ENCODE measurements around the gene SYNJ1.
"Not testable (repeated sequence)": the region's sequence is repeated elsewhere in the genome, so short reads cannot be mapped to it uniquely, and the experiment has no call there.

The SYNJ1 gene

DNA sequence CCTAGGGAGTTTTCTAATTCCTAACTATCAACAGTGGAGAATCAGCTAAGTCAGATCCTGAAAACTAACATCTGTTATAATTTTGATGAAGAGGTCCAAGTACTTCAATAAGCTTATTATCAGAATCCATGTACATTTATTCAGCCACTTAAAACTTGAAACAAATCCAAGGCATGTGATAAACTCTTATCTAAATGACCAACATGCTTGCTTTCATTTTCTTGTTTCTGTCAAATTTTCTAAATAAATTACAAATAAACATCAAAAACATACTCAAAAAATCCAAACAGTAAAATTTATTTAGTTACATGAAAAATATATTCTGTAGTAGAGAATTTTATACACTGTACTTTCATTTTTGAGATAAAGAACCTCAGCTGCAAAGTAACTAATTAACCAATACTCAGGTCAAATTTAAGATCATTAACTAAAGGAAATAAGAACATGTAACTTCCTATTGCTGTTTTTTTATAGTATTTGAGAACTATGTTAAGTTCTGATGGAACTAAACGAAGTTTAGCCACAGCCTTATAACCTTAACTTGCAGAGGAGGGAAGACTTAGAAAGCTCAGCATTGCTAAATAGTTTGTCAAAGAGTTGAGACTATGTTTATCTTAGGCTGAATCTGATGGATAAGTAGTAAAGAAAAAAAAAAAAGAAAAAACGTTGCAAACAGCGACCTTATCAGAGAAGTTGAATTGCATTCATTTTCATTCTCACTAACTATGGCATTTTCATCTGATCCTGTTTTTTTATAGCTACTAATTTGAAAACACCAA is 44.9 kb downstream of the SYNJ1 start:
- DNase-seq: no peak

DNA sequence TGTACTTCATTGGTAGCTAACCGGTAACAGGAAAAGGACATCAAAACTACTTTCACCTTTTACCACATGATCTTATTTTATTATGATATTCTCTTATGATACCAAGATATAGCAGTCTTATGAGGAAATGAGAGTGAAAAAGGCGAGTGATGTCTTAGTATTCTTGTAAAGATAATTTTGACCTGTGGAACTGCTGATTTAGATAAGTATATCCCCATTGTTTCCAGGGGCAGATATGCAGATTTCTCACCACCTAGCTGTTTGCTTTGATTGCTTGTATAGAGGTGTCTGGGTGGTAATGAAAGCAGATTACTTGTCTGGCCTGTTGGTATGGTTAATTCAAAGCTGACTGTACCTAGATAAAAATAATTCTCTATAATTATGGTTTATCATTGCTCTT is 53.1 kb downstream of the SYNJ1 start:
- DNase-seq: no peak

- DNase-seq: no peak
These were observed 53.8 kb downstream of the SYNJ1 start for GRCh38 chr21:32674038-32674437.

DNA sequence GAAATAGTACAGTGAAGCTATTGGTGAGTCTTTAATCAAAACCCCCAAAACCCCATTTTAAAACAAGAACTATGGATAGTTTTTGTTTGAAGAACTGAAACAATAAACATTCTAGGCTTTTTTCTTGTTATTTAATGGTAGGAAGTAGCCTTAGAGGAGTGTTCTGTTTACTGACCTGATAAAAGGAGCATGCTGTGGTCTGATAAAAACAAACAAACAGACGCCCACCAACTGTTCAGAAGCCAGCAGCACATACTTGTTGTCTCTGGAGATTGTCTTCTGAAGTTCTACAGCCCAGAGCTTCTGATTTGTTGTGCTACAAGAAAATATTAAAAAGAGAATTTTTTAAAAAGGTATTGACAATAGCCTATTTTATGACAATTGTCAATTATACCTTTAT is 61.6 kb downstream of the SYNJ1 start:
- no peak for DNase-seq

DNA sequence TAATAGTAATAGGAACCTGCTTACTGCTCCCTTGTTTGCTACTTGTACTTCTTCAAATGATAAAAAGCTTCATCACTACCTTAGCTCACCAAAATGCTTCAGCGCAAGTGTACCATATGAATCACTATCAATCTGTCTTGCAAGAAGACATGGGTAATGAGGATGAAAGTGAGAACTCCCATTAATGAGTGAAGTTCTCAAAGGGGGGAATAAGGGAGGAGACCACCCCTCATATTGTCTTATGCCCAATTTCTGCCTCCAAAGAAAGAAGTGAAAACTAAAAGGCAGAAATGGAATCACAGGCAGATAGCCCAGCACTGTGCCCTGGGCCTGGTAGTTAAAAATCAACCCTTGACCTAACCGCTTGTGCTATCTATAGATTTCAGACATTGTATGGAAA is 63.7 kb downstream of the SYNJ1 start:
- DNase-seq: not testable (repeated sequence)

GRCh38 chr21:32661981-32662380 is 65.8 kb downstream of the SYNJ1 start:
- not testable (repeated sequence) for DNase-seq

DNA sequence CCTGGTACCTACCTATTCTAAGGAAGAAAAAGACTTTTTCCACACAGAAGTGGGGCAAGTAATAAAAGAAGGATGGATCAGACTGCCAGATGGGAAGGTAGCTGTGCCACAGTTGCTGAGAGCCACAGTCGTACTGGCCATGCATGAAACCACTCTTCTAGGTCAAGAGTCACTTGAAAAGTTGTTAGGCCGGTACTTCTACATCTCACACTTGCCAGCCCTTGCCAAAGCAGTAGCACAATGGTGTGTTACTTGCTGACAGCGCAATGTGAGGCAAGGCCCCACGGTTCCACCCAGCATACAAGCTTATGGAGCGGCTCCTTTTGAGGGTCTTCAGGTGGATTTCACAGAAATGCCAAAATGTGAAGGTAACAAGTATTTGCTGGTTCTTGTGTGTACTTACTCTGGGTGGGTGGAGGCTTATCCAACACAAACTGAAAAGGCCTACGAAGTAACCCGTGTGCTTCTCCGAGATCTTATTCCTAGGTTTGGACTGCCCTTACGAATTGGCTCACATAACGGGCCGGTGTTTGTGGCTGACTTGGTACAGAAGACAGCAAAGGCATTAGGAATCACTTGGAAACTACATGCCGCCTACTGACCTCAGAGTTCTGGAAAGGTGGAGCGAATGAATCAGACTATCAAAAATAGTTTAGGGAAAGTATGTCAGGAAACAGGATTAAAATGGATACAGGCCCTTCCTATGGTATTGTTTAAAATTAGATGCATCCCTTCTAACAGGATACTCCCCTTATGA is 66.6 kb downstream of the SYNJ1 start:
- not testable (repeated sequence) for DNase-seq

GRCh38 chr21:32658524-32658923 is 69.3 kb downstream of the SYNJ1 start:
- DNase-seq: no peak

DNA sequence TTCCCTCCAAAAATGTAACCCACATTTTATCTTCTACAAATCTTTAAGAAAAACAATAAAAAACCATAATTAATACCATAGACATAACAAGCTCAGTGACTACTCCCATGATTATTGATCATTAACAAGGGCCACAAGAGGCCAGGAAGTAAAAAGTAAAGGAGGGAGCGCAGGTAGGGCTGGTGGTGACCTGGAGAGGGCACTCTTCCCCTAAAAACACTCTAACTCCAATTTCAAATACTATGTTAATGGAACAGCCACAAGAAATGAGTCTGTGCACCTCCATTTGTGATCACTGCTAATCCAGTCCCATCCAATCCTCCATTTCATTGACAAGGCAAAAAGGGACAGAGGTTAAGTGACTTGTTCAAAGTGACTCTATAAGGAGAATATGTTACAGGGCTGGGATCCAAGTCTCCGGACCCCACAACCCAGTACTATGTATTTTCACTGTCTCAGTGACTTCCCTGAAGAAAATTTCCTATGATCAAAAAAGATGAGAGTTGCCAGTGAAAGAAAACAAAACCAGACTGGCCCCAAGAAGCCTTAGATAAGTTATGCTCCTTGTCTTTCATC is 74.4 kb downstream of the SYNJ1 start:
- no peak for DNase-seq

DNA sequence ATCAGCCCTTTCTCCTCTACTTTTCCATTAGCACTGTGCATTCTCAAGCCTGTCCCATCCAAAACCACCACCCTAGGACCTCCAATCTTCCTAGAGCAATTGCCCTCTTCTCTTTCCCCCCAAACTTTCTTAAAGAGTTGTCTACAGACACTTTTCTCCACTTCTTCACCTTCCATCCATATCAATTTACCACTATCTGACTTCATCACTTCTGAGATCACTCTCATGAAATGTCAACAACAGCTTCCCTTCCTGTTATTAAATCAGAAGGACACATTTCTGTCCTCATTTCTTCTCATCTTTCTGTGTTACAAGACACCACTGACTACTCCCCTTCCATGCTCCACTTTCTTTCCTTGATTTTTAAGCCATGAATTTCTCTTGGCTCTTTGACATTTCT is 79.6 kb downstream of the SYNJ1 start:
- DNase-seq: no peak

DNA sequence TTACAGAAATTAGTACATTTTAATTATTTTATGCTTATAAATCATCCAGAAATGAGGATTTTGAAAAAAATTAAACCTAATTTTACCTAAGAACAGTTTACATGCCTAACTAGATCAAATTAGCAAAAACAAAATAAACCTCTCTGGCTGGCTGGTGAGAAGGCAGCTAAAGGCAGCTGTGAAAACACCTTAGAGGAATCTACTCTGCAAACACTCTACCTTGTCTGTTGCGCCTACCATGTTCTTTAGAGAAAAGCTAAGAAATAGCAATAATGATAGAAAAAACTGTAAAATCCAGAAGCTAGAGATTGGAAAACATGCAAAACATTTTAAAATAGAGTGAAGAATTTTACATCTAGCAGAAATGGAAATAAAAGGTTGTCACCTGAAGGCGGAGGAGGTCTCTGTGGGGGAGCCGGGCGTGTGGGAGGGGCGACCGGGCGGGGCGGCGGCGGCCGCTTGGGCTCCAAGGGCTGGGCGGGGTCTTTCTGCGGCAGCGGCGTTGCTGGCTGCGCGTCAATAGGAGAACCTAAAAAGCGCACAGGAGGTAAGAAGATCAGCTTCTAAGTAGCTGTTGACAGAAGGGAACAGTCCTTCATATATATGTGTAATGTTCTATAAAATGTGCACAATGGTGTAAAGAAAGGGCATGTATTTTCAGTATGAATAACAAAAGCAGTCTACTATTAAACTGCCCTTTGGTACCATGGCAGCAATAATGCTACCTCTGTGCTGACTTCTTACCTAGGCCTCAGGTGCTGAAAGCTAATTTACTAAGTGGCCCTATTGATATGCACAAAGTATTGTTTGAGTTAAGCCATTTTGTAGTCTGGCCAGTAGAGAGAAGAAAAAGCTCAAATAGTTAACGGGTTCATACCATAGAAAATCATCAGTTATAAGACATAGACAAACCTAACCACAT is 82.3 kb downstream of the SYNJ1 start:
- DNase-seq: no peak

DNA sequence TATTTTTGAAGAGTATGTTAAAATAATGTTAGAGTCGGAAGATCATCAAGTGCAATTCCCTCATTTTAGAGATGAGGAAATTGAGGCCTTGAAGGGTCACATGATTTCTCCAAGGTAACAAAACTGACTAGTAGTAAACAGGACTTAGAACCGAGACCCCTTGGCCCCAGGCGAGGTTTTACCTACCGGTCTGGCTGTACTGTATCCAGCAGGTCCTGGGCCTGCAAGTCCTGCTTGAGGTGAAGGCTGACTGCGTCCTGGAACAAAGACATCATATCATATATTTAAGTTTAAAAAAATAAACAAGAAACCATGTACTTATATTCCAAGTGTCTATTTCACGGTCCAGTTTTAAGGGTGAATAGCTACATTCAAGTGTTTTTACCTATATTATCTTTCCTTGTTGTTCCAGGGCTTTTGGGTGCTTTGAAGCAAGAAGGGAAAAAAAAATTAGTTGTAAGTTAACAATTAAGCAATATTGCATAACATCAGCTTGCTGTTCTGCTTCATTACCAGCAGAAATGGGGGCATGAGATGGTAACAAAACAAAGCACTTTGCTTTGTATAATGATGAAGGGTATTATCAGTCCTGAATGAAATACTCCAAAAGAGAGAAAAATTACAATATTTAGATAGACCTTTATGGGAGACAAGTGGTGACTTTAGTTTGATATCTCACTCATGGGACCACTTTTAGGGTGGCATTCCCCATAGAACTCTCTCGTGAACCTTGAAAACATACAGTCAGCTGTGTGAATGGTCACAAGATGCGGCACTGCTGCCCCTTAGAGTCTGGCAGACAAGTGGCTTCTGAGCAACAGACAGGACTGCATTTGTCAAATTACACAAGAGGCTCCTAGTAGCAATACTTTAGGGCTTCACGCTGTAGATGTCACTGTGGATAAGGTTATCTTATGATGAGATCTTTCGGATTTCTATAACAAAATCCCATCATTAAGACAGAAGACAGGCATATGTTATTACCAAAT is 85.8 kb downstream of the SYNJ1 start:
- DNase-seq: no peak

DNA sequence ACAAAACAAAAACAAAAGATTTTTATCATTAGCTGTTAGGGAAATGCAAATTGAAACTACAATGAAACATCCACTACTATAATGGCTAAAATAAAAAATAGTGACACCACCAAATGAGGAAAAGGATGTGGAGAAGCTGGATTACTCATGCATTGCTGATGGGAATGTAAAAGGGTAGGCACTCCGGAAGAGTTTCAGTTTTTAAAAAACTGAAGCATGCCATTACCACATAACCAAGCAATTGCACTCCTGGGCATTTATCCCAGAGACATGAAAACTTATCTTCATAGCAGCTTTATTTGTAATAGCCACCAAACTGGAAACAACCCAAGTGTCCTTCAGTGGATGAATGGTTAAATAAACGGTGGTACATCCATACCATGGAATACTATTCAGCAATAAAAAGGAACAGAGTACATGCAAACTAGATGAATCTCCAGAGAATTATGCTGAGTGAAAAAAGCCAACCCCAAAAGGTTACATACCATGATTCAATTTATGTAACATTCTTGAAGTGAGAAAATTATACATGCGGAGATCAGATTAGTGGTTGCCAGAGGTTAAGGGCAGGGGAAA is 101.1 kb downstream of the SYNJ1 start:
- DNase-seq: peak; percentile 39

- not testable (repeated sequence) for DNase-seq
These were observed 109.6 kb downstream of the SYNJ1 start for GRCh38 chr21:32618218-32618617.

DNA sequence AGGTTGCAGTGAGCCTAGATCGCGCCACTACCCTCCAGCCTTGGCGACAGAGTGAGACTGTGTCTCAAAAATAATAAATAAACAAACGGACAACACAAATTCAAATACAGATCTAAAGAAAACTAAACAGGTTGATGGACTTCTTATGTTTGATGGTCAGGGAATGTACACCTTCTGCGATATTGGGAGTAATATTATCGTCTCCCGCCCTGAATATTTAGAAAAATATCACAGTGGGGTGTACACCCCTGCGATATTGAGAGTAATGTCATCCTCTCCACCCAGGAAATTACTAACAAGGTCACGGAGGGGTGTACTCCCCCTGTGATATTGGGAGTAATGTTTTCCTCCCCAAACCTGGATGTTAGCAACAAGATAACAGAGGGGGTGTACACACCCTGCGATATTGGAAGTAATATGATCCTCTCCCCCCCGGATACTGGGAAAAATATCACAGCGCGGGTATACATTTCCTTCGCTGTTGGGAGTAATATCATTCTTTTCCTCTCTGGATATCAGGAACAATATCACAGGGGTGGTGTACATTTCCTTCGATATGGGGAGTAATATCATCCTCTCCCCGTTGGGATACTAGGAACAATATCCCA is 114.3 kb downstream of the SYNJ1 start:
- DNase-seq: no peak

DNA sequence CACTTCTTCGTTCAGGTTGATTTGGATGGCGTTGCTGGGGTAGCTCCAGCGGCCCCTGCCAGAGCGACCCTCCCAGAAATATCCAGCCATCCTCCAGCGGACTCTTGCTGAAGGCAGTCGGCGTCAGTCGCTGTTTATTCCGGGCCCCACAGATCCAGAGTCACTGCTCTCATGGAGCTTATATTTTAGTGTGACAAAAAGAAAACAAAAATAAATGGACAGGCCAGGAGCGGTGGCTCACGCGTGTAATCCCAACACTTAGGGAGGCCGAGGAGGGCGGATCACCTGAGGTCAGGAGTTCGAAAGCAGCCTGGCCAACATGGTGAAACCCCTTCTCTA is 114.8 kb downstream of the SYNJ1 start:
- DNase-seq: no peak

- DNase-seq: peak; percentile 93
These were observed 115.5 kb downstream of the SYNJ1 start, which contains the start of gene CFAP298 for GRCh38 chr21:32612075-32612998. Gene CFAP298 (minus strand): TSS chr21:32612377. CDS start chr21:32612243, 134 bp downstream.

DNA sequence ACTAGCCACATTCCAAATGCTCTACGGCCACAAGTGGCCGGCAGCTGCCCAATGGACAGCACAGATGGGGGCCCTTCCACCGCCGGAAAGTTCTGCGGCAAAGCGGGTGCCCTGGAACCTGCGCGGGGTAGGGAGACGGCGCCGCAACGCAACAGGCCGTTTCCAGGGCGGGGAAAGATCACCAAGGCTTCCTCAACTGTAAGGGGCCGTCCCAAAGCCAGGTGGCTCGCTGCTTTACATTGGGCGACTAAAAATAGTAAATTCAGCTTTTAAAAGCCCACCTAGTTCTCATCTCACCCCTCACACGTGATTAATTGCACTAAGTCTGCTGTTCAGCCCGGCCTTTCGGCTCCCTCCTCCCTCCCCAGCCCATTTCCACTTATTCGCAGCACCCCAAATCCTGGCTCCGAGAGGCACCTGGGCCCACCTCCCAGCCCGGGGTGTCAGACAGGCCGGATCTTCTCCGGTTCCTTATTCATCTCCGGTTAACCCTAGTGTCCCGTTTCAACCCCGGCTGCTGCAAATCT is 116.3 kb downstream of the SYNJ1 start:
- DNase-seq: peak; percentile 24

DNA sequence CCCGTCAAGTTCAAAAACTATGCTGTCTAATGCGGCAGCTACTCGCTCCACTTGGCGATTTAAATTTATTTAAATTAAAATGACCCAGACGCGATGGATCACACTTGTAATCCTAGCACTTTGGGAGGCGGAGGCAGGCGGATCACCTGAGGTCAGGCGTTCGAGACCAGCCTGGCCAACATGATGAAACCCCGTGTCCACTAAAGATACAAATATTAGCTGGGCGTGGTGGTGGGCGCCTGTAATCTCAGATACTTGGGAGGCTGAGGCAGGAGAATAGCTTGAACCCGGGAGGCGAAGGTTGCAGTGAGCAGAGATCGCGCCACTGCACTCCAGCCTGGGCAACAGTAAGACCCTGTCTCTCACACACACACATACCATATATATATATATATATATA is 116.9 kb downstream of the SYNJ1 start:
- not testable (repeated sequence) for DNase-seq

All from inflammatory macrophage treated with lipopolysaccharide for 4 hours (primary cell).